Measurements from ENCODE around the gene EPPIN.

Gene EPPIN

DNA sequence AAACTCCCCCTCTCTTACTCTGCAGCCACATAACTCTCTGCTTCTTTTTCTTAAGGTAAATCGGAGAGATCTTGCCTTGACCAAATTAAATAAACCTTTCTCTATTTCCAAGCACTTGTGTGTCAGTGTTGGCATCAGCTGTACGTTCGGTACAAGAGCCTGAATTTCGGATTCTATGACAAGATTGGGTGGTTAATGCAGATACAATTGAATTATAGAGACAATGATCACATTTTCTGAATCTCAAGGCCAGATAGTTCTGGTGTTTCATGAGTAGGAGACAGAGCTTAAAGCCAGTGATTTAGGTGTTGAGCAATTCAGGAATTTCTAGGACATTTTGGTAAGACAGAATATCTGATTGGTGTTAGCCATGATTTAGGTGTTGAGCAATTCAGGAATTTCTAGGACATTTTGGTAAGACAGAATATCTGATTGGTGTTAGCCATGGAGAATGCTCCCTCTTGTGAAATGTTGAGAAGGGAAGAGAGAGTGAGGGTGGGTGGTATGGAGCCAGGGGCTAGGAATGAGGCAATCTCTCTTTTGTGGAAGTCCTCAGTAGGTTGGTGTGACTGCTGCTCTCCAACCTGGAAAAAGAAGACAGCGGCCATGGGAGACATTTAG, 36.8 kb downstream of the EPPIN start:
- H3K79me2 ChIP-seq (ENCODE audit: insufficient read depth, low read length): no peaks in the 10 kb centered on the region
- no peak overlapping the region for H3K4me3 ChIP-seq (ENCODE audit: insufficient read depth, low read length, poor library complexity, severe bottlenecking)
- H3K9ac ChIP-seq (ENCODE audit: low read length): no peak overlapping the region
- TF ChIP-seq, protein P1, sequence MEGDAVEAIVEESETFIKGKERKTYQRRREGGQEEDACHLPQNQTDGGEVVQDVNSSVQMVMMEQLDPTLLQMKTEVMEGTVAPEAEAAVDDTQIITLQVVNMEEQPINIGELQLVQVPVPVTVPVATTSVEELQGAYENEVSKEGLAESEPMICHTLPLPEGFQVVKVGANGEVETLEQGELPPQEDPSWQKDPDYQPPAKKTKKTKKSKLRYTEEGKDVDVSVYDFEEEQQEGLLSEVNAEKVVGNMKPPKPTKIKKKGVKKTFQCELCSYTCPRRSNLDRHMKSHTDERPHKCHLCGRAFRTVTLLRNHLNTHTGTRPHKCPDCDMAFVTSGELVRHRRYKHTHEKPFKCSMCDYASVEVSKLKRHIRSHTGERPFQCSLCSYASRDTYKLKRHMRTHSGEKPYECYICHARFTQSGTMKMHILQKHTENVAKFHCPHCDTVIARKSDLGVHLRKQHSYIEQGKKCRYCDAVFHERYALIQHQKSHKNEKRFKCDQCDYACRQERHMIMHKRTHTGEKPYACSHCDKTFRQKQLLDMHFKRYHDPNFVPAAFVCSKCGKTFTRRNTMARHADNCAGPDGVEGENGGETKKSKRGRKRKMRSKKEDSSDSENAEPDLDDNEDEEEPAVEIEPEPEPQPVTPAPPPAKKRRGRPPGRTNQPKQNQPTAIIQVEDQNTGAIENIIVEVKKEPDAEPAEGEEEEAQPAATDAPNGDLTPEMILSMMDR (IDR thresholded peaks at IDR 0.05; ENCODE audit: insufficient read depth, low read length, poor library complexity, severe bottlenecking): no peak
- TF ChIP-seq EZH2phosphoT487 (conservative IDR thresholded peaks at IDR 0.05; ENCODE audit: low read length): no peak
- no peak overlapping the region for H2AFZ ChIP-seq (ENCODE audit: low read depth, low read length, severe bottlenecking)
- H3K4me2 ChIP-seq (ENCODE audit: low read depth, low read length, poor library complexity, severe bottlenecking): no peak overlapping the region
- no peaks in the 10 kb centered on the region for H3K9me2 ChIP-seq (replicated peaks; ENCODE audit: insufficient read depth, low read length)
- no peaks in the 10 kb centered on the region for H3K27me3 ChIP-seq (ENCODE audit: low read length)
- no peaks in the 10 kb centered on the region for H3K9me3 ChIP-seq (ENCODE audit: insufficient read depth, low read length)
- no peaks in the 10 kb centered on the region for H3F3A ChIP-seq (ENCODE audit: insufficient read depth)
- H3K27ac ChIP-seq (ENCODE audit: low read depth, low read length): no peak overlapping the region
- no peaks in the 10 kb centered on the region for H4K20me1 ChIP-seq (ENCODE audit: low read depth, low read length)
- H3K36me3 ChIP-seq (ENCODE audit: low read length): no peaks in the 10 kb centered on the region

DNA sequence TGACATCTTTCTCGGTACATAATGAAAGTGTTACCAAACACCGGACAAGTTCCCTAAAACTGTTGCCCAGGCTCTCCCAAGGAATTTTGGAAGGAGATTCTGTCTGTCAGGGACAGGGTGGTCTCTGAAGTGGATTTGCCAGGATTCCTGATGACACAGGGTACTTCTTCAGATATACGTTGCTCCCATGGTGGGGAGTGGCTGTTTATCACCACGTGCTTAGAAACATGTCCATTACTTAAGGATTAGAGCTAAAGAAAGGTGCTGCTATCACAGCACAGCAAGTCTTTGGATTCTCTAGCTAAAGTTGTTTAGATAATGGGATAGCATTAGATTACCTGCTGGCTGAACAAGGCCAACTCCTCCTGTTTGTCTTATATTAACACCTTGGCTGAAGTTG, 38.1 kb downstream of the EPPIN start:
- Histone ChIP-seq H3K79me2 (ENCODE audit: insufficient read depth, low read length) (no peaks in the 10 kb centered on the region), H3K27me3 (ENCODE audit: low read length) (no peaks in the 10 kb centered on the region), H3K9ac (ENCODE audit: low read length) (no peak overlapping the region), H2AFZ (ENCODE audit: low read depth, low read length, severe bottlenecking) (no peak overlapping the region), H3K4me3 (ENCODE audit: insufficient read depth, low read length, poor library complexity, severe bottlenecking) (no peak overlapping the region), H3K36me3 (ENCODE audit: low read length) (no peaks in the 10 kb centered on the region), H3K9me2 (replicated peaks; ENCODE audit: insufficient read depth, low read length) (no peaks in the 10 kb centered on the region), H3F3A (ENCODE audit: insufficient read depth) (no peaks in the 10 kb centered on the region), H3K9me3 (ENCODE audit: insufficient read depth, low read length) (no peaks in the 10 kb centered on the region), H3K4me2 (ENCODE audit: low read depth, low read length, poor library complexity, severe bottlenecking) (no peak overlapping the region), H4K20me1 (ENCODE audit: low read depth, low read length) (no peaks in the 10 kb centered on the region), H3K27ac (ENCODE audit: low read depth, low read length) (no peak overlapping the region)
- no peak for TF ChIP-seq EZH2phosphoT487 (conservative IDR thresholded peaks at IDR 0.05; ENCODE audit: low read length)
- TF ChIP-seq, protein P1 (IDR thresholded peaks at IDR 0.05; ENCODE audit: insufficient read depth, low read length, poor library complexity, severe bottlenecking): no peak

DNA sequence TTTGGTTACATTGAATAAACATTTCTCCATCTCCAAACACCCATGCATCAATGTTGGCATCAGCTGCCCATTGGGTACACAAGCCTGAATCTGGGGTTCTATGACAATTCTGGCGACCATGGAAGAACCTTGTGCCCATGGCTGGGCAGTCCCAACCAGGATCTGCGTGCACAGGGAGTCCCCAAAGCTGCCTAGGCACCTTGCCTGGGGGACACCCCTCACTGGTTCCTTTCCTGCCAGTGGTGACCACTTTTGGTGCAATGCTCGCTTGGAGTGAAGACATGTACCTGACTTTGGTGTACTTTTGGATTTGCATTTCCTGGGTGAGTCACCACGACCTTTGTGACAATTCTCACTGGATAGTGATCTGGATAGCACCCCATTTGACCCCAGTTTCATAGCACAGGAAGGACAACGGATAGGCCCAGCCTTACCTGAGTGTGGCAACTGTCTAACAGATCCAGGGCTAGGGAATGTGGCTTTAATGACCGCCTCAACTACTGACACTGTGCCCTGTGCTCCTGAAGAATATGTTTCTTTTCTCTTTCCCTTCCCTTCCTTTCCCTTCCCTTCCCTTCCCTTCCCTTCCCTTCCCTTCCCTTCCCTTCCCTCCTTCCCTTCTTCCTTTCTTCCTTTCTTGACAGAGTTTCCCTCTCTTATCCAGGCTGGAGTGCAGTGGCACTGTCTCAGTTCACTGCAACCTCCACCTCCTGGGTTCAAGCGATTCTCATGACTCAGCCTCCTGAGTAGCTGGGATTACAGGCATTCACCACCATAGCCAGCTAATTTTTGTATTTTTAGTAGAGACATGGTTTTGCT, 38.9 kb downstream of the EPPIN start:
- Histone ChIP-seq H3K79me2 (ENCODE audit: insufficient read depth, low read length) (no peaks in the 10 kb centered on the region), H3K4me3 (ENCODE audit: insufficient read depth, low read length, poor library complexity, severe bottlenecking) (no peak overlapping the region), H3K9me2 (replicated peaks; ENCODE audit: insufficient read depth, low read length) (no peaks in the 10 kb centered on the region), H3K27me3 (ENCODE audit: low read length) (no peaks in the 10 kb centered on the region), H3F3A (ENCODE audit: insufficient read depth) (no peaks in the 10 kb centered on the region), H3K27ac (ENCODE audit: low read depth, low read length) (no peak overlapping the region), H3K9ac (ENCODE audit: low read length) (no peak overlapping the region), H3K36me3 (ENCODE audit: low read length) (no peaks in the 10 kb centered on the region), H3K9me3 (ENCODE audit: insufficient read depth, low read length) (no peaks in the 10 kb centered on the region), H2AFZ (ENCODE audit: low read depth, low read length, severe bottlenecking) (no peak overlapping the region), H4K20me1 (ENCODE audit: low read depth, low read length) (no peaks in the 10 kb centered on the region), H3K4me2 (ENCODE audit: low read depth, low read length, poor library complexity, severe bottlenecking) (no peak overlapping the region)
- no peak for TF ChIP-seq EZH2phosphoT487 (conservative IDR thresholded peaks at IDR 0.05; ENCODE audit: low read length)

Measured in SU-DHL-6 (cell line).